ENCODE results near the gene PIGC. TPM values are rescaled to one million over a fixed set of nuclear protein-coding genes. Genes with fewer than 3 reads are reported as not detected.

PIGC gene
- total RNA-seq, 1 donor, result 25.2 TPM

DNA sequence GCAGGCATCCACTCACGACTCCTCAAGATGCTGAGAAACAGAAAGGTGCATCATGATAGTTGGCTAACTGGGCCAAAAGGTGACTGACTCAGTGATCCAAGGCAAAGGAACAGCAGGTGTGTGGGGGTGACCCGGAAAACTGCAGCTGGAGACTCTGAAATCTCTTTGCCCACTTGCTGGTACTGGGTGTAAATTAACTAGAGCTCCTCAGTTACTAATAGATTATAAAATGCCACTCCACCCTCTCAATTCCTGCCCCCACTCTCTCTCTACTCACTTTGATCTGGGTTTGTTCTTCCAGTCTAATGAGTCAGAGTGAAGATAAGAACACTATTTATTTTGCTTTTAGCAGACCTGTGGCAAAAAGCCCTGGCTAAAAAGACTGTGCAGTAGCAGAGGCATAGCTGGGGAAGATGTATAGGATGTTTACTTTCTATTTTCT lies 7.2 kb upstream of the PIGC start:
- H3K4me3 ChIP-seq (ENCODE audit: low read depth, low read length), result no peak overlapping the region
- TF ChIP-seq, protein P1, sequence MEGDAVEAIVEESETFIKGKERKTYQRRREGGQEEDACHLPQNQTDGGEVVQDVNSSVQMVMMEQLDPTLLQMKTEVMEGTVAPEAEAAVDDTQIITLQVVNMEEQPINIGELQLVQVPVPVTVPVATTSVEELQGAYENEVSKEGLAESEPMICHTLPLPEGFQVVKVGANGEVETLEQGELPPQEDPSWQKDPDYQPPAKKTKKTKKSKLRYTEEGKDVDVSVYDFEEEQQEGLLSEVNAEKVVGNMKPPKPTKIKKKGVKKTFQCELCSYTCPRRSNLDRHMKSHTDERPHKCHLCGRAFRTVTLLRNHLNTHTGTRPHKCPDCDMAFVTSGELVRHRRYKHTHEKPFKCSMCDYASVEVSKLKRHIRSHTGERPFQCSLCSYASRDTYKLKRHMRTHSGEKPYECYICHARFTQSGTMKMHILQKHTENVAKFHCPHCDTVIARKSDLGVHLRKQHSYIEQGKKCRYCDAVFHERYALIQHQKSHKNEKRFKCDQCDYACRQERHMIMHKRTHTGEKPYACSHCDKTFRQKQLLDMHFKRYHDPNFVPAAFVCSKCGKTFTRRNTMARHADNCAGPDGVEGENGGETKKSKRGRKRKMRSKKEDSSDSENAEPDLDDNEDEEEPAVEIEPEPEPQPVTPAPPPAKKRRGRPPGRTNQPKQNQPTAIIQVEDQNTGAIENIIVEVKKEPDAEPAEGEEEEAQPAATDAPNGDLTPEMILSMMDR (IDR thresholded peaks at IDR 0.05; ENCODE audit: insufficient read depth, low read length), result no peak
- DNase-seq (ENCODE audit: low read depth), result peak; percentile 79

DNA sequence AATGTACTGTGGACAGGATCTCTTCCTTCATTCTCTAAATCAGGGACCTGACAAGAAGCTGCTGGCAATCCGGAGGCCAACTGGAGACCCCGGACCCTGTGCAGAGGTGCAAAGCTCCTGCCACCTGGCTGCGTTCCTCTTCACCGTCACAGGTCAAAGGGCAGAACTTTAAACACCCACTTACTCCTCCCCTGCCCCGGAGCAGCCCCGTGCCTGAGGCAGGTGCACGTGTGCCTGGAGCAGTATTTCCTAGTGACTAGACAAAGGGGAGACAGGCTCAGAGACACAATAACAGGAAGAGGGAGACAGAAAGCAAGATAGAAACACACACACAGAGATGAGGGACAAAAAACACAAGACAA lies 6.6 kb upstream of the PIGC start:
- TF ChIP-seq, protein P1 (IDR thresholded peaks at IDR 0.05; ENCODE audit: insufficient read depth, low read length), result no peak
- no peak overlapping the region for H3K4me3 ChIP-seq (ENCODE audit: low read depth, low read length)
- DNase-seq (ENCODE audit: low read depth), result no peak

DNA sequence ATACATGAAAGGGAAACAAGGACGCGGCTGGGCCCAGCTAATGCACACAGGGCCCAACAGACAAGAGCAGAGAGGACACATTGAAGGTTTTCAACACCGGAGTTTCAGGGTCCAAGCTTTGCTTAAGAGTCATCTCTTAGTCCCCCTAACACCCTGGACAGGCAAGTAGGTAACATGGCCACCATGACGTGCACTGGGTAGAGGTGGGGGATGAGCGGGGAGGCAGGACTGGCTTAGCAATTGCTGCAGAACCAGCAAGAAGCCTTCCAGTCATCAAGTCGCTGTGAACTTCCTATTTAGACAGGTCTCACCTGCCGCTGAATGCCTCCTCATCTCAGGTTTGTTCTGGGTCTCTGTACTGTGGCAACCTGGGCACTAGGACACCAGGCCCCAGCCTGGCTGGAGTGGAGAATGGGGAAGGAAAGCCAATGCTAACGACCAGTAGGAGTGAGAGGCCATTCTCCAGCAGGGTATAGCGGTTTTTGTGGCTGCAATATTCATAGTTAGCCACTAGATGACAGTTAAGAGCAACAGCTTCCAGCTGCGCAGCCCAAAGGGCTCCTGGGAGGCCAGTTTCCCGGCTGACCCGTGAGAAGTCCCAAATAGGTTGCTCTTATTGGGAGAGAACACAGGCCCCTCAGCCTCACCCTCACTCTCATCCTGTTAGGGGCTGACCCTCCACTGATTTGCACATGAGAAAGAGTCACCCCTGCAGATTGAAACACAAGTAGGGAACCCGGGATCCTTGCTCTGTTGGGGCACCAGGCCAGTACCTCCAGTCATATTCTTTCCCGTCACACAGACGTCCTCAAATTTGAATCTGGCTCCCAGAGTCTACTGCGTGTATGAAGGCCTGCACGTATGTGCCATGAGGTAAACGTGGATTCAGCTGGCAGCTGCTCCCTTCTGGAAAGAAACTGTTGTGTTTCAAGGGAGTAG lies 6.0 kb upstream of the PIGC start:
- TF ChIP-seq, protein P1 (IDR thresholded peaks at IDR 0.05; ENCODE audit: insufficient read depth, low read length), result peak; percentile 93
- DNase-seq (ENCODE audit: low read depth), result peak; percentile 75
- H3K4me3 ChIP-seq (ENCODE audit: low read depth, low read length), result no peak overlapping the region

DNA sequence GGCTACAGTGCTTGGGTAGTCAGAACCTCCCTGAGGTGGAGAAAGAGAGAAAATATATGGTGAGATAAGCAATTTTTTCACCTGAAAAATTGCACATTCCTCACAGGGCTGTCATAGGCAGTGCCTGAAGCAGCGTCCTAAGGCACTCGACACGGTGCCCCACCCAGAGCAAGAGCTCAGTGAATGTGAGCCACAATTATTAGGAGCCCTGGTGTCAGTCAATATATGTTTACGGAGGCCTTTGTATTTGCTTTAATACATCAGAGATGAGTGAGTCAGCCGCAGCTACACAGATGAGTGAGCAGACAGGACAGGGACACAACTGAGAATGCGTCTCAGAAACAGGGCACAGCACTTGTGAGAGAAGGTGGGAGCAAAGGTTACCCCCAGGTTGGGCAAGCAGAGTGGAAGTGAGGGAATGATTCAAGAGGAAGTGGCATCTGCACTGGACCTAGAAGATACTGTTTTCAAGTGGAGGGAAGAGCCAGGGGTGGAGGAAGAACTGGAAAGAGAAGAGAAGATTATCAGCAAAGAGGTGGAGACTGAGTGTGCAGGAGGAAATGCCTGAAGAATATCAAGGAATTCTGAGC lies 5.2 kb upstream of the PIGC start:
- no peak for DNase-seq (ENCODE audit: low read depth)
- no peak overlapping the region for H3K4me3 ChIP-seq (ENCODE audit: low read depth, low read length)
- TF ChIP-seq, protein P1 (IDR thresholded peaks at IDR 0.05; ENCODE audit: insufficient read depth, low read length), result no peak

DNA sequence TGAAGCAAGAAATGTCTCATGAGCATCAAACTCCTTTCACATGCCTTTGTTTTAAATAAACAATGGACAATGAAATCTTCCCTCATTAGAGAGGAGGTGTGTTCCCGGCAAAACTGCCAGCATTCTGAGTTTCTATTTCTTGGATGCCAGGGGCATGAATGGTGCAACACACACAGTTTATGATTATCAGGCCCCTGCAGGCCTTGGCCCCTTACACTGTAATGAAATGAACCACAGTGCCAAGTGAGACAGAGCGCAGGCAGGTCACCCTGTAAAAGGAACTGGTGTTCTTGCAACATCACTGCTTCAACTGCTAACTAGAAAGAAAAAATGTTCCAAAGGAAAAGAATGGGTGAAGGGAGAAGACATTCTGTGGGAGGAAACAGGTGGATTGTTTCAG lies 3.8 kb upstream of the PIGC start:
- peak; percentile 54 for DNase-seq (ENCODE audit: low read depth)
- TF ChIP-seq, protein P1 (IDR thresholded peaks at IDR 0.05; ENCODE audit: insufficient read depth, low read length), result no peak
- no peak overlapping the region for H3K4me3 ChIP-seq (ENCODE audit: low read depth, low read length)

DNA sequence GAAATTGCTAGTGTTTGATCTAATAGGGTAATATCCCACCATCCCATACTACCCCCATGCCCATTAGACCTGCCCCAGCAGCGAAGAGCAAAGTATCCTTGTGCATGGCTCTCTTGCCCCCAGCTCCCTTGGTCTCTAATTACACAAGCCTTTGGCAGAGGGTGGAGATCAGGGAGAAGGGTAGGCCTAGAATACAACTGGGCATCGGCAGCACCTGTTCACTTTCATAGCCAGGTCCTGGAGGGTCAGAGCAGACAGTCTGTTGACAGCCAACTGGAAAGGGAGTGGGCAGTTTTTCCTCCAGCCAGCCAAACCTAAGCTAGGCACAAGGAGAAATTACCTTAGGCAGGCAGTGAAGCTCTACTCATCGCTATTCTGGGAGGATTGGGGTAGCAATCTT lies 2.7 kb upstream of the PIGC start:
- H3K4me3 ChIP-seq (ENCODE audit: low read depth, low read length), result no peak overlapping the region
- TF ChIP-seq, protein P1 (IDR thresholded peaks at IDR 0.05; ENCODE audit: insufficient read depth, low read length), result no peak
- DNase-seq (ENCODE audit: low read depth), result no peak

All from fibroblast of the aortic adventitia (primary cell).